NAMALWA (cell line): ENCODE measurements around the gene PLD1.
"Not testable (repeated sequence)": the region's sequence is repeated elsewhere in the genome, so short reads cannot be mapped to it uniquely, and the experiment has no call there.

Experiments used
- DNase-seq: peaks from one replicate; pipeline ENCODE4 v3.0.0-alpha.2; 2015; ENCODE audit warnings: low spot score

Gene PLD1

GRCh38 chr3:171814662-171815061, 4.4 kb upstream of the PLD1 start:
- DNase-seq = not testable (repeated sequence)

- DNase-seq = peak; percentile 65
Measured at GRCh38 chr3:171813897-171814460, 3.7 kb upstream of the PLD1 start.

GRCh38 chr3:171813278-171813896, 3.1 kb upstream of the PLD1 start:
- no peak for DNase-seq

GRCh38 chr3:171812811-171813210, 2.5 kb upstream of the PLD1 start:
- DNase-seq = no peak

- DNase-seq = no peak
Measured at GRCh38 chr3:171811913-171812335, 1.6 kb upstream of the PLD1 start.

- DNase-seq = no peak
Measured at GRCh38 chr3:171811295-171811912, 1.1 kb upstream of the PLD1 start.

GRCh38 chr3:171810629-171811294, 479 bp upstream of the PLD1 start:
- DNase-seq = no peak

GRCh38 chr3:171809611-171809860, 747 bp downstream of the PLD1 start:
- no peak for DNase-seq

GRCh38 chr3:171807806-171808205, 2.5 kb downstream of the PLD1 start:
- no peak for DNase-seq

GRCh38 chr3:171807129-171807675, 3.1 kb downstream of the PLD1 start:
- DNase-seq = no peak

- DNase-seq = no peak
Measured at GRCh38 chr3:171806200-171807128, 3.8 kb downstream of the PLD1 start.

- DNase-seq = no peak
Measured at GRCh38 chr3:171805687-171806086, 4.6 kb downstream of the PLD1 start.

GRCh38 chr3:171804618-171805389, 5.5 kb downstream of the PLD1 start:
- no peak for DNase-seq

GRCh38 chr3:171803044-171803443, 7.2 kb downstream of the PLD1 start:
- no peak for DNase-seq

- no peak for DNase-seq
Measured at GRCh38 chr3:171802590-171802956, 7.7 kb downstream of the PLD1 start.

GRCh38 chr3:171801738-171802589, 8.3 kb downstream of the PLD1 start:
- no peak for DNase-seq

- no peak for DNase-seq
Measured at GRCh38 chr3:171799501-171799900, 10.8 kb downstream of the PLD1 start.

- DNase-seq = no peak
Measured at GRCh38 chr3:171797873-171798272, 12.4 kb downstream of the PLD1 start.

GRCh38 chr3:171797265-171797679, 13.0 kb downstream of the PLD1 start:
- peak; percentile 79 for DNase-seq

GRCh38 chr3:171796625-171797264, 13.5 kb downstream of the PLD1 start:
- no peak for DNase-seq
